Subcutaneous adipose tissue (tissue), 4 donors: ENCODE measurements around the gene CAMKV. TPM values are rescaled to one million over a fixed set of nuclear protein-coding genes. Genes with fewer than 3 reads are reported as not detected.

Source experiments
- CTCF ChIP-seq: fragments of 450-650 bp; IDR thresholded peaks from one replicate; pipeline ENCODE4 v1.5.1; 2016; ENCODE audit warnings: low read depth, mild to moderate bottlenecking, control low read depth, antibody characterized with exemption, moderate library complexity
- total RNA-seq, 4 donors: library from RNA; depleted of rRNA; stranded (reverse); fragments of >200 nt; gene quantifications; one replicate each; pipeline ENCODE4 v1.1.0, GENCODE V29; 2016

Gene CAMKV
- total RNA-seq, 4 donors from 2014 or later = not detected

GRCh38 chr3:49882166-49882565 is 12.5 kb upstream of the CAMKV start:
- no peak for TF ChIP-seq CTCF

- TF ChIP-seq CTCF = no peak
These were observed 11.0 kb upstream of the CAMKV start for GRCh38 chr3:49880581-49881315.

- TF ChIP-seq CTCF = no peak
These were observed 10.0 kb upstream of the CAMKV start for GRCh38 chr3:49879721-49880120.

GRCh38 chr3:49878686-49879085 is 9.0 kb upstream of the CAMKV start:
- TF ChIP-seq CTCF = no peak

- no peak for TF ChIP-seq CTCF
These were observed 8.0 kb upstream of the CAMKV start for GRCh38 chr3:49877716-49878115.

GRCh38 chr3:49876567-49876966 is 6.9 kb upstream of the CAMKV start:
- no peak for TF ChIP-seq CTCF

- TF ChIP-seq CTCF = no peak
These were observed 3.9 kb upstream of the CAMKV start for GRCh38 chr3:49873623-49874022.
